ENCODE measurements around the gene PPP1R9B.

DNA sequence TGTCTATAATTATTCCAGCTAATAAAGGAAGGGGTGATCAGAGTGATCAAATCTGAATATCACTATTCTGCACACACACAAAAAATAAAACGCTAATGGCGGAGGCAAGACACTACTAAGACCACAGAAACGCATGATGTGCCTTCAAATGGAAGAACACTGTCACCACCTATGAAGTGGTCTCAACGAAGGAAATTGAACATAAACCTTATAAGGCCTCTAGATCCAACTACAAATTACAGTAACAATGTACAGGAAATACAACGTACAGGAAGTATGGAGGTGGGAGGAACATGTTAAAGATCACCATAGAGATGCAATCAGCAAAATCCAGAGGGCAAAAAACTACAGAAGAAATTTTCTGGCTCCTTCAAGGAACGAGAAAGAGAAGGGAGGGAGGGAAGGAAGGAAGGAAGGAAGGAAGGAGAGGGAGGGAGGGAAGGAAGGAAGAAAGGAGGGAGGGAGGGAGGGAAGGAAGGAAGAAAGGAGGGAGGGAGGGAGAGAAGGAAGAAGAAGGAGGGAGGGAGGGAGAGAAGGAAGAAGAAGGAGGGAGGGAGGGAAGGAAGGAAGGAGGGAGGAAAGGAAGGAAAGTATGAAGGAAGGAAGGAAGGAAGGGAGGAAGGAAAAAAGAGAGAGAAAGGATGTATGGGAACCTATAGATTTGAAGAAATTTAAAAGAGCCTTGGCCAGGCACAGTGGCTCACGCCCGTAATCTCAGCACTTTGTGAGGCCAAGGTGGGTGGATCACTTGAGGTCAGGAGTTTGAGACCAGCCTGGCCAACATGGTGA, 12.2 kb upstream of the PPP1R9B start:
- TF ChIP-seq, protein P1, sequence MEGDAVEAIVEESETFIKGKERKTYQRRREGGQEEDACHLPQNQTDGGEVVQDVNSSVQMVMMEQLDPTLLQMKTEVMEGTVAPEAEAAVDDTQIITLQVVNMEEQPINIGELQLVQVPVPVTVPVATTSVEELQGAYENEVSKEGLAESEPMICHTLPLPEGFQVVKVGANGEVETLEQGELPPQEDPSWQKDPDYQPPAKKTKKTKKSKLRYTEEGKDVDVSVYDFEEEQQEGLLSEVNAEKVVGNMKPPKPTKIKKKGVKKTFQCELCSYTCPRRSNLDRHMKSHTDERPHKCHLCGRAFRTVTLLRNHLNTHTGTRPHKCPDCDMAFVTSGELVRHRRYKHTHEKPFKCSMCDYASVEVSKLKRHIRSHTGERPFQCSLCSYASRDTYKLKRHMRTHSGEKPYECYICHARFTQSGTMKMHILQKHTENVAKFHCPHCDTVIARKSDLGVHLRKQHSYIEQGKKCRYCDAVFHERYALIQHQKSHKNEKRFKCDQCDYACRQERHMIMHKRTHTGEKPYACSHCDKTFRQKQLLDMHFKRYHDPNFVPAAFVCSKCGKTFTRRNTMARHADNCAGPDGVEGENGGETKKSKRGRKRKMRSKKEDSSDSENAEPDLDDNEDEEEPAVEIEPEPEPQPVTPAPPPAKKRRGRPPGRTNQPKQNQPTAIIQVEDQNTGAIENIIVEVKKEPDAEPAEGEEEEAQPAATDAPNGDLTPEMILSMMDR (IDR thresholded peaks at IDR 0.05), result no peak
- TF ChIP-seq POLR2A (IDR thresholded peaks at IDR 0.05; ENCODE audit: low read depth), result no peak

Data from esophagus muscularis mucosa (tissue), 3 donors.